GM19099 (cell line): ENCODE data around the gene COX4I2.

Source experiments
- POLR2A ChIP-seq: IDR thresholded peaks from 3 replicates; pipeline ENCODE4 v1.6.1; 2011; ENCODE audit warnings: low read depth; ENCODE audit not compliant: insufficient read length; ENCODE audit errors: extremely low read depth

The COX4I2 gene

DNA sequence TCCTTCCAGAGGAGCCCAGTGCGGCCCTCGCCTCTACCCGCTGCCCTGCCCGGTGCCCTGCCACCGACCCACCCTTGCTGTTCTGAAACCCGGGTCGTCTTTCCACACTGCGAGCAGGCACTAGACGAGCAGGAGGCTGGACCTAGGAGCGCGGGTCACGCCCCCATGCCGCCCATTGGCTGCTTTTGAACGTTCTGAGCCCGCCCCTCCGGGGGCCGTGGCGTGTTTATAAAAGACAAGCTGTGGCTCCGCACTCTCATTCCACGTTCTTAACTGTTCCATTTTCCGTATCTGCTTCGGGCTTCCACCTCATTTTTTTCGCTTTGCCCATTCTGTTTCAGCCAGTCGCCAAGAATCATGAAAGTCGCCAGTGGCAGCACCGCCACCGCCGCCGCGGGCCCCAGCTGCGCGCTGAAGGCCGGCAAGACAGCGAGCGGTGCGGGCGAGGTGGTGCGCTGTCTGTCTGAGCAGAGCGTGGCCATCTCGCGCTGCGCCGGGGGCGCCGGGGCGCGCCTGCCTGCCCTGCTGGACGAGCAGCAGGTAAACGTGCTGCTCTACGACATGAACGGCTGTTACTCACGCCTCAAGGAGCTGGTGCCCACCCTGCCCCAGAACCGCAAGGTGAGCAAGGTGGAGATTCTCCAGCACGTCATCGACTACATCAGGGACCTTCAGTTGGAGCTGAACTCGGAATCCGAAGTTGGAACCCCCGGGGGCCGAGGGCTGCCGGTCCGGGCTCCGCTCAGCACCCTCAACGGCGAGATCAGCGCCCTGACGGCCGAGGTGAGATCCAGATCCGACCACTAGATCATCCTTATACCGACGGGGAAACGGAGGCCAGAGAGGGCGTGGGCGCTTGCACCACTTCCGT is 32.4 kb upstream of the COX4I2 start, which contains the start of gene ID1:
TSS of gene ID1 (plus strand) at position 259 of the 871 bp plus-strand sequence. CDS start at position 358, 99 bp downstream.
- no peak for TF ChIP-seq POLR2A

GRCh38 chr20:31605902-31606803 is 31.6 kb upstream of the COX4I2 start:
- TF ChIP-seq POLR2A, result no peak

DNA sequence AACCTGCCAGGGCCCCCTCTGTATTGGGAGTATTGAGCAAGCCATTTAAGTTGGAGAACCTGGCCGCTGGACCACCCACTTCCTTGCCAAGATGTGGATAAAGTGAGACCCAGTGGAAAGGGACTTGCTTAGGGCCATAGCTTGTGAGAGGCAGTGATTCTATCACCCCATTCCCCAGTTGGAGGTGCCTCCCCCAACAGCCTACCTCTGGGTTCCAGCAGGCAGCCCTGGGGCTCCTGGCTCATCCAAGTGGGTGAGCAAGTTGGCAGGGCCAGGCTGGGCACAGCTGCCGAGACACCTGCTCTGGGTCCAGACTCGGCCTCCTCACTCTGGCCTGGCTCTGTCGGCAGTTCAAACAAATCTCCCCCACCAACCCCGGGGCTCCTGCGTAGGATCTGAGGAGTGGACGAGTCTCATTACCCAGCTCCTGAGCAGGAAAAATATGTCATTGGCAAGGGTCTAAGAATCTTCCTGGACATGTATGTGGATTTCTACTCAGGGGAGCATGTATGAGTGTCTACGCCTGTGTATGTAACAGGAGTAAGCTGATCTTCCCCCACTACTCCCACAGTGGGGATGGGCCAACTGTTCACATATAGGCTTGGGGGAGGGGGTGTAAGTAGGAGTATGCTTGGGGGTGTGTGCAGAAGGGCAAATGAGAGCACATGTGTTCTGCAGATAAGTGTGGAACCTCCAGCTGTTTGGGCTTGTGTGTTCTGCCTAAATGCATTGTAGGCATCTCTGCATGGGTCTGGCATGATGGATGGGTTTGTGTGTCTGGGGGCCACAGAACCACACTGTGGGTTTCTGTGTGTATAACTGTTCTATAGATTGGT is 30.7 kb upstream of the COX4I2 start:
- TF ChIP-seq POLR2A, result no peak

DNA sequence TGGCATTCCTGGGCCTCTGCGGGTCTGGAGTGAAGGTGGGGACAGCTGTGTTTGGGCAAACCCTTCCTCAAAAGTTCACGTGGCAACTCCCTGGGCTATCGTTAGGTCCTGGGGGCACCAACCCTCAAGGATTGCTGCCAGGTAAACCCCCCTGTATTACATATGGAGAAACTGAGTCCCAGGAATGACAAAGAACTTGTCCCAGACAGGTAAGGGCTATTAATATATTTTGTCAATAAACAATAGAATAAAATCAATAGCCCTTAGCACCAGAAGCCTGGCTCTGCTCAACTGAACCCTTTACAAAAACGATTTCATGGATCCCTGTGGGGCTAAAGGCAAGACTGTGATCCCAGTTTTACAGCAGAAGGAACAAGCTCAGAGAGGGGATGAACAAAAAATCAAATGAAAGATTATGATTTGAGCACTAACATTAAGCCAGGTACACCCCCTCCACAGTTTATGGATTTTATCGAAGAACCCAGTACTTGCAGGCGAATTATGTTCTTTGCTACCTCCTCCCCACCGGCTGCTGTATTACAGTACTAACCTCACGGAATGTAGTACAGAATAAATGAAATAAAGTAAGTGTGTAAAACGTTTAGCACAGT is 30.0 kb upstream of the COX4I2 start:
- TF ChIP-seq POLR2A, result no peak

GRCh38 chr20:31608251-31608945 is 29.3 kb upstream of the COX4I2 start:
- TF ChIP-seq POLR2A, result no peak

- TF ChIP-seq POLR2A, result no peak
These were observed 22.3 kb upstream of the COX4I2 start for GRCh38 chr20:31615416-31615815.

DNA sequence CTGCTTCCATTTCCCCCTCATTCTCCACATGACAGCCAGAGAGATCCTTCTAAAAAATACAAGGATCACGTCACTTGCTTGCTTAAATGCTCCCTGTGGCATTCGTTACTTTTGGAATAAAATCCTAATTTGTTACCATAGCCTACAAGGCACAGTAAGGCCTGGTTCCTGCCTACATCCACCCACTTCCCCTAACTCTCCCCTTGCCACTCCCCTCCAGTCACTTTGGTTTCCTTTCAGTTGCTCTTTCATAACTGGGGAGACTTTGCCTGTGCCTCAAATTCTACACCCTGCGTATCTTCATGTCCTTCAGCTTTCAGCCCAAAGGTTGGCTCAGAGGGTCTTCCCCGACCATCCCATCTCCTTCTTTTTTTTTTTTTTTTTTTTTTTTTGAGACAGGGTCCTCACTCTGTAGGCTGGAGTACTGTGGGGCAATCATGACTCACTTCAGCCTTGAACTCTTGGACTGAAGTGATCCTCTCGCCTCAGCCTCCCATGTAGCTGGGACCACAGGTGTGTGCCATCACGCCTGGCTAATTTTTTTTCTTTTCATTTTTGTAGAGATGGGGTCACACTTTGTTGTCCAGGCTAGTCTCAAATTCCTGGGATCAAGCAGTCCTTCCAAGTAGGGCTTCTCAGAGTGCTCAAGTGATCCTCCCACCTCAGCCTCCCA is 20.1 kb upstream of the COX4I2 start:
- TF ChIP-seq POLR2A, result no peak

- no peak for TF ChIP-seq POLR2A
These were observed 17.5 kb upstream of the COX4I2 start for GRCh38 chr20:31620246-31620645.

GRCh38 chr20:31630187-31630790 is 7.4 kb upstream of the COX4I2 start:
- no peak for TF ChIP-seq POLR2A

GRCh38 chr20:31632548-31633338 is 5.0 kb upstream of the COX4I2 start:
- no peak for TF ChIP-seq POLR2A

- no peak for TF ChIP-seq POLR2A
These were observed 4.3 kb upstream of the COX4I2 start for GRCh38 chr20:31633339-31633914.

GRCh38 chr20:31638317-31638716 is 605 bp downstream of the COX4I2 start:
- no peak for TF ChIP-seq POLR2A
